ENCODE data around the gene CDK19. TPM values are rescaled to one million over a fixed set of nuclear protein-coding genes. Genes with fewer than 3 reads are reported as not detected.

The CDK19 gene
- total and polyA plus RNA-seq, 10 of the 15 experiments (the other 5 are each of a cell fraction or from before 2014, with no cell fraction given): 4.6 to 21.4 (median 12.4) TPM

DNA sequence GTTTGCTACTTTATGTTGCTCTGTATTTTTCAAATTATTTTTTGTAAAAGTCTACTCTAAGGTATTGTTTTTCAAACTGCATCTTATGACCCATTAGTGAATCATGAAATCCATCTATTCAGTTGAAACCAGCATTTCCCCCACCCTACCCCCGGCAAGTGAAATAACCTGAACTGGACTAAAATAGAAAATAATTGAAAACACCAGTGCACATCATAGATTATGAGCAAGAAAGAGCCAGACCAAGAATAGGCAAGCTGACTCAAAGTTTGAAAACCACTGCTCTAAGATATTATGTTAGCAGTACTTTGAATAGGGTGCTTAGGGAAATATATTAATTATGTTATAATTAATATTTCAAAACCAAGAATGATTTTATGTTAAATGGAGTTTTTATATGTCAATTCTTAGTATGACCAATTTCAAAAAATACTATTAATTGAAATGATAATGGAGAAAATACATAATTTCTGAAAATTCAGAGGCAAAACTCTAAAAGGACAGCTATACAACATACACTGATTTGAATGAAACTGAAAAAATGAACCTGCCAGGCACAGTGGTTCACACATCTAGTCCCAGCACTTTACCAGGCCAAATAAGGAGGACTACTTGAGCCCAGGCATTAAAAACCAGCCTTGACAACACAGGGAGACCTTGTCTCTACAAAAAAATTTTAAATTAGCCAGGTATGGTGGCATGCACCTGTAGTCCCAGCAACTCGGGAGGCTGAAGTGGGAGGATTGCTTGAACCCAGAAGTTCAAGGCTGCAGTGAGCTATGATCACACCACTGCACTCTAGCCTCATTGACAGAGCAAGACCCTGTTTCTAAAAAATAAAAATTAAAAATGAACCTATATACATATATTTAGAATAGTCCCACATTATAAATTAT lies 112.0 kb downstream of the CDK19 start:
- no peak for DNase-seq (ENCODE audit: low read depth, low spot score)
- Histone ChIP-seq H3K36me3 (ENCODE audit: control insufficient read depth in 2 of 2, insufficient read depth in 2 of 2, low read length in 1 of 2) (no peaks in the 10 kb centered on the region), H3K9ac (ENCODE audit: control insufficient read depth, insufficient read depth, low read length) (no peak overlapping the region), H3K9me3 (replicated peaks; ENCODE audit: control insufficient read depth, insufficient read depth, low read length) (no peaks in the 10 kb centered on the region), H4K20me1 (ENCODE audit: control insufficient read depth, insufficient read depth) (no peaks in the 10 kb centered on the region), H3K79me2 (ENCODE audit: control insufficient read depth, insufficient read depth, low read length) (no peaks in the 10 kb centered on the region), H3K27ac (ENCODE audit: control insufficient read depth, insufficient read depth) (peak overlapping the region; percentile 7; the same call in 1 of the 2 replicates), H3K27me3 (replicated peaks in 1 of 2; ENCODE audit: control insufficient read depth in 2 of 2, insufficient read depth in 2 of 2, low read length in 1 of 2) (no peaks in the 10 kb centered on the region), H3K4me2 (ENCODE audit: control insufficient read depth, insufficient read depth) (peak overlapping the region; percentile 22), H3K4me3 (no peak overlapping the region), H3K4me1 (ENCODE audit: control insufficient read depth, insufficient read depth, low read length) (peaks cover 14% of the 10 kb centered on the region), H2AFZ (ENCODE audit: control insufficient read depth, low read depth, low read length) (no peak overlapping the region)
- ATAC-seq: peak; percentile 76
- ChIA-PET SMC1A (ENCODE audit: uncharacterized antibody, unreplicated experiment) (interaction anchor here (1.0 kb wide), 1 partner anchor 16 kb away, joined by 4 read pairs; no protein-coding TSS in a partner anchor), CTCF (interaction anchor here (1.2 kb wide), 1 partner anchor 22 kb away, joined by 3 read pairs; no protein-coding TSS in a partner anchor), POLR2A (no interaction called here), RAD21 (ENCODE audit: unreplicated experiment) (no interaction called here)
- 0% methylated on average over 2 of the region's 2 CpGs for WGBS (ENCODE audit: insufficient coverage, insufficient replicate concordance, low lambda C conversion rate, missing lambda C conversion rate)
- intact Hi-C loops (cut with micrococcal nuclease; ENCODE audit: unreplicated experiment): no loop called here
- in situ Hi-C loops (cut with MboI): no loop called here
- BruUV-seq (replicated peaks): no TSS peak
- no peak for FAIRE-seq
- TF ChIP-seq E2F4 (IDR thresholded peaks at IDR 0.05; ENCODE audit: low read depth, low read length) (no peak), ZNF274 (IDR thresholded peaks at IDR 0.05; ENCODE audit: insufficient read depth, insufficient read length) (no peak), TCF3 (IDR thresholded peaks at IDR 0.05; ENCODE audit: borderline replicate concordance, insufficient read depth, low read depth, low read length) (no peak), ATF2 (IDR thresholded peaks at IDR 0.05; ENCODE audit: low read length) (peak; percentile 63; the same call in 1 of the 2 replicates), CBX5 (IDR thresholded peaks at IDR 0.05; ENCODE audit: low read depth) (0 out of 2 replicates have a peak, but pooled peaks have one; percentile 25), FOS (IDR thresholded peaks at IDR 0.05; ENCODE audit: borderline replicate concordance, extremely low read depth, insufficient read length) (no peak), POLR2A (IDR thresholded peaks at IDR 0.05; ENCODE audit: low read depth, low read length) (no peak), RAD51 (IDR thresholded peaks at IDR 0.05) (no peak), MYB (IDR thresholded peaks at IDR 0.05; ENCODE audit: borderline replicate concordance, low read depth, low read length) (no peak), ATF3 (IDR thresholded peaks at IDR 0.05; ENCODE audit: borderline replicate concordance, extremely low read depth, low read depth, low read length) (no peak), MTA2 (IDR thresholded peaks at IDR 0.05; ENCODE audit: low read depth) (no peak), FOXM1 (IDR thresholded peaks at IDR 0.05; ENCODE audit: low read depth, low read length) (peak; percentile 76; the same call in 1 of the 2 replicates), IRF4 (IDR thresholded peaks at IDR 0.05; ENCODE audit: low read depth, low read length) (no peak), NFIC (IDR thresholded peaks at IDR 0.05; ENCODE audit: low read depth, low read length) (peak; percentile 84), MXI1 (IDR thresholded peaks at IDR 0.05; ENCODE audit: low read depth, low read length) (no peak), MEF2A (IDR thresholded peaks at IDR 0.05; ENCODE audit: insufficient read depth, low read depth, low read length) (peak; percentile 93), CHD2 (IDR thresholded peaks at IDR 0.05; ENCODE audit: borderline replicate concordance, low read depth, low read length) (no peak)
- TF ChIP-seq, protein P1, sequence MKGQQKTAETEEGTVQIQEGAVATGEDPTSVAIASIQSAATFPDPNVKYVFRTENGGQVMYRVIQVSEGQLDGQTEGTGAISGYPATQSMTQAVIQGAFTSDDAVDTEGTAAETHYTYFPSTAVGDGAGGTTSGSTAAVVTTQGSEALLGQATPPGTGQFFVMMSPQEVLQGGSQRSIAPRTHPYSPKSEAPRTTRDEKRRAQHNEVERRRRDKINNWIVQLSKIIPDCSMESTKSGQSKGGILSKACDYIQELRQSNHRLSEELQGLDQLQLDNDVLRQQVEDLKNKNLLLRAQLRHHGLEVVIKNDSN (IDR thresholded peaks at IDR 0.05; ENCODE audit: borderline replicate concordance, extremely low read length, insufficient read depth, low read depth, low read length): no peak

Data from GM12878 (cell line).